Activated naive CD8-positive, alpha-beta T cell treated with anti-CD3 and anti-CD28 coated beads, Interleukin-2, amount 50 U/mL, for 24 hours (primary cell): ENCODE data around the gene DIS3L2.
"Not testable (repeated sequence)": the region's sequence is repeated elsewhere in the genome, so short reads cannot be mapped to it uniquely, and the experiment has no call there.

Experiments used
- ATAC-seq: fragments of 150-1000 bp; cut with Tn5 transposase; one replicate; pipeline ENCODE4 v1.10.0; 2021
- DNase-seq: peaks from one replicate; pipeline ENCODE4 v3.0.0; 2021
- H3K27ac Mint-ChIP-seq: one replicate; pipeline ENCODE4 v1.8.0; 2021; ENCODE audit warnings: mild to moderate bottlenecking, mixed read lengths
- H3K27me3 Mint-ChIP-seq: one replicate; pipeline ENCODE4 v1.8.0; 2021; ENCODE audit warnings: mixed read lengths
- H3K36me3 Mint-ChIP-seq: one replicate; pipeline ENCODE4 v1.8.0; 2021; ENCODE audit warnings: low read depth, mixed read lengths
- H3K4me1 Mint-ChIP-seq: one replicate; pipeline ENCODE4 v1.8.0; 2021; ENCODE audit warnings: mixed read lengths
- H3K4me3 Mint-ChIP-seq: one replicate; pipeline ENCODE4 v1.8.0; 2021; ENCODE audit warnings: mild to moderate bottlenecking, moderate library complexity, mixed read lengths
- H3K9me3 Mint-ChIP-seq: one replicate; pipeline ENCODE4 v1.8.0; 2021; ENCODE audit warnings: mixed read lengths

Gene DIS3L2

DNA sequence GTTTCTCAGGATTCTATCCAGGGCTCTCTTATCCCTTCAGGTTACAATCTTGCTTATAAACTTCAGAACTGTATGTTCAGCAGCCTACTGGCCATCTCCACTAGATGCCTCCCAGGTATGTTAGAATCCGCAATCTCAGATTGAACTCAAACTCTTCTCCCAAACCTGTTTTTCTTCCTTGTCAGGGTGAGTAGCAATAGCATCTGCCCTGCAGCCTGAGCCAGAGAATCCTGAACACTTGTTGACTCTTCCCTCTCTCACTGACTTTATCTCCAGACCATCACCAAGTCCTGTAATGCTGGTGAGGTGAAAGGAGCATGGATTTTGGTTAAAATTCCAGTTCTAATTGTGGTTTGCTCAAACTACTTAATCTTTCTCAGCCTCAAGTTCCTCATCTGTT lies 334.5 kb downstream of the DIS3L2 start:
- H3K9me3 Mint-ChIP-seq = no peaks in the 10 kb centered on the region
- no peak for ATAC-seq
- H3K4me1 Mint-ChIP-seq = peaks cover 25% of the 10 kb centered on the region
- H3K27me3 Mint-ChIP-seq = no peaks in the 10 kb centered on the region
- no peak overlapping the region for H3K27ac Mint-ChIP-seq
- H3K4me3 Mint-ChIP-seq = no peak overlapping the region
- peaks cover 8% of the 10 kb centered on the region for H3K36me3 Mint-ChIP-seq
- DNase-seq = no peak

DNA sequence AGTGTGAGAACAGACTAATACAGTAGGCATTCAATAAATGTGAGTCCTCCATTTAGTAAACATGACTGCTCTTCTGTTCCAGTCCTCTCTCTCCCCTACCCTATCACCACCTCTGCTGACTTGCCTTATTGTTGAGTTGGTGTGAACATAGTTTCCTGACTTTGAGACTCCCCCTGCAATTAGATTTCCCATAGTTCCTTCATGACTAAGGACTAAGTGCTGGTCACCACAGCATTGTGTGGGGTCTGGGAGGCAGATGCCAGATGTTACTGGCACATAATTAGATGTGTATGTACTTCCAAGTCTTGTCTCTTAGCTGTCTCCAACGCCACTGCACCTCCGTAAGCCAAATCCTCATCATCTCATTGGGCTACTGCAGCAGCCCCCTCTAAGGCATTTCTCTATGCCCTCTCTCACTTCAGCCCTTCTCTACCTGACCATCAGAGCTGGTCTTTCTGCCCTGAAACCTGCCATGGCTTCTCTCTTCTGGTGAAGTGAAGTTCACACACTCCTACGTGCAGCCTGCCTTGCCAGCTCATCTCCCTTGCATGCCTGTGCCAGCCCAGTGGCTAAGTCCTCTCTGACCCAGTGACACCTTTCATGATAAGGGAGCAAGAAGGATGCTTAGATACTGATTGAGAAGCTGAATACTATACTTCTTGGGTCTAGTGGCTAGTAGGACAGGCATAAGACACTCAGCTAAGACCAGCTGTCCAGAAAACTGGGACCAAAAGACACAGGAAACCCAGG lies 335.4 kb downstream of the DIS3L2 start:
- Mint-ChIP-seq H3K27ac (no peak overlapping the region), H3K27me3 (no peaks in the 10 kb centered on the region), H3K4me3 (no peak overlapping the region), H3K4me1 (peaks cover 25% of the 10 kb centered on the region), H3K9me3 (no peaks in the 10 kb centered on the region), H3K36me3 (peaks cover 12% of the 10 kb centered on the region)
- DNase-seq (no peak), ATAC-seq (no peak)

DNA sequence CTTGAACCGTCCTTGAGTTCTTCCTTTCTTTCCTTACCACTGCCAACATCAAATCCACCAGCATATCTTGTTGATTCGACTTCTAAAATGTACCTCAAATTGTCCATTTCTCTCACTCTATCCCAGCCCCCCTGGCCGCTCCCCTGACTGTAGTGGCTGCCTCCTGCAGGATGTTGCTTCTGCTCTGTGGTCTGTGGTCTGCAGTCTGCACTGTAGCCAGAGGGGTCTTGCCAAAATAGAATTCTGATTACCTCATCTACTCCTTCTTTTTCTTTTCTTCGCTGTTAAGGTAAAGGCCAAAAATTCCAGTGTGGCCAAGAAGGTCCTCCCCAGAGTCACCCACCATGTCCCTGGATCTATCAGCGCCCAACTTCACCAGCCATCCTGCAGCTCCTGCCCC lies 337.6 kb downstream of the DIS3L2 start:
- peak; percentile 53 for ATAC-seq
- DNase-seq = no peak
- no peak overlapping the region for H3K27ac Mint-ChIP-seq
- peaks cover 21% of the 10 kb centered on the region for H3K4me1 Mint-ChIP-seq
- no peaks in the 10 kb centered on the region for H3K9me3 Mint-ChIP-seq
- H3K27me3 Mint-ChIP-seq = no peaks in the 10 kb centered on the region
- H3K4me3 Mint-ChIP-seq = no peak overlapping the region
- peaks cover 16% of the 10 kb centered on the region for H3K36me3 Mint-ChIP-seq

DNA sequence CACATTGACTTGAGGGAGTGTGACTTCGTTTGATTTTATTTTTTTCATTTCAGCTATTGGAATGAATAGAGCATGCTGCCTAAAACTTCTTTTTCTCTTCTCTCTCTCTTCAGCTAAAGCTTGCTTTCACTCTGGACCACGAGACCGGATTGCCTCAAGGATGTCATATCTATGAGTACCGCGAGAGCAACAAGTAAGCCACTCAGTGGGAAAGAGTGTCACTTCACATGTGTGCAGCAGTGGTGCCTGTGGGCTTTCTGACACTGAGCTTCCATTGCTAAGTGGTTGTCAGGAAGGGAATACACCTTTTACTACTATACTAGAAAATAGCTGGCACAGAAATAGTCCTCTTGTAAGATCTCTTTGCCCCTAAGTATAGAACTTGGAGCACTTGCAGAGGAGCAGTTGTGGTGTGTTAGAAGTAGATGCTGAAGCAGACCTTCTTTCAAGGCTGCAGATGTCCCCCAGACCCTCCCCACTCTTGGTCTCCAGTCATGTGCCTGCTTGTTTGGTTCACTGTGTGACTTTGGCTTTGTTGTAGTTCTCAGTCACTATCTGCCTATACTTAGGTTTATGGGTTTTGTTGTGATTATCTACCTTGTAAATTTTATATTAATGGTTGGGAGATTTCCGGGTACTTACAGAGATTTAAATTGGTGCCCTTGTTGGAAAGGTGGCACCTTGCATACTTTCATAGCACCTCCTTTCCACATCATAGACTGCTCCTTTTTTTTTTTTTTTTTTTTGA lies 338.6 kb downstream of the DIS3L2 start:
- no peaks in the 10 kb centered on the region for H3K27me3 Mint-ChIP-seq
- ATAC-seq (peak; percentile 65), DNase-seq (no peak)
- H3K4me3 Mint-ChIP-seq = no peak overlapping the region
- H3K27ac Mint-ChIP-seq = no peak overlapping the region
- H3K36me3 Mint-ChIP-seq = peaks cover 20% of the 10 kb centered on the region
- H3K9me3 Mint-ChIP-seq = peaks cover 4% of the 10 kb centered on the region
- H3K4me1 Mint-ChIP-seq = peaks cover 21% of the 10 kb centered on the region

DNA sequence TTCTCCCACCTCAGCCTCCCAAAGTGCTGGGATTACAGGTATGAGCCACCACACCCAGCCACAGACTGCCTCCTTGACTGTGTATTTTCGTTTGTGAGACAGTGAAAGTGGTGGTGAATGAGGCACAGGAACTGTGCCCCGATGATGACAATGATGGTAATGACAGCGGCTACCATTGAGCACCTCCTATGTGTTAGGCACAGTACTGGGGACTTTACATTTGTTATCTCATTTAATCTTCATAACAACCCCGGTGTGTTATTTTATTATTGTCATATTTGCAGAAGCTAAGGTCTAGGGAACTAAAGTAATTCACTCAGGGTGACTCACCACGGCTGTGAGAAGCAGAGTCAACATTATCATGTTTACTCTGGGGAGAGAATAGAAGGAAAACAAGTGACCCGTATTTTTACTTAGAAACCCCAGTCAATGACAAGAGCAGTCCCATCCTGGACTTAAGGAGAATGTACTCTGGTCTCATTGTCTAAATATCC lies 339.4 kb downstream of the DIS3L2 start:
- Mint-ChIP-seq H3K9me3 (peaks cover 4% of the 10 kb centered on the region), H3K27me3 (no peaks in the 10 kb centered on the region), H3K4me1 (peaks cover 21% of the 10 kb centered on the region), H3K36me3 (peaks cover 23% of the 10 kb centered on the region), H3K27ac (no peak overlapping the region), H3K4me3 (no peak overlapping the region)
- DNase-seq = no peak
- ATAC-seq = no peak

DNA sequence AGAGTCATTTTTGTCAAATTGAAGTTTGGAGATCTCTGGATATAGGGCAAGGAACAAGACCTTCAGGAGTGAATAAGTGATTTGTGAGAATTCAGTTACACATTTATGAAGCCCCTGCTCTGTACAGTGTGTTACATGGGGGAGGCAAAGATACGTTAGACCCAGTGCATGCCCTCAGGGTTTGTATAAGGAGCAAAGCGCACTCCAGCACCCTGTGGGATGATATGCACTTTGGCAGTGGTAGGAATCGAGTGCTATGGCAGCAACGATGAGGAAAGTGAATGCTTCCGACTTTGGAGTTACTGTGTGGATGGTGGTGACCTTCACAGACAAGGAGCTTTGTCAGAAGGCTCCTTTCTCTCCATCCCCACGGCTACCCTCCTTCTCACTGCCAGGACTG lies 342.7 kb downstream of the DIS3L2 start:
- peaks cover 25% of the 10 kb centered on the region for H3K36me3 Mint-ChIP-seq
- peaks cover 4% of the 10 kb centered on the region for H3K9me3 Mint-ChIP-seq
- H3K27me3 Mint-ChIP-seq = no peaks in the 10 kb centered on the region
- peaks cover 33% of the 10 kb centered on the region for H3K4me1 Mint-ChIP-seq
- H3K27ac Mint-ChIP-seq = no peak overlapping the region
- no peak overlapping the region for H3K4me3 Mint-ChIP-seq
- DNase-seq (no peak), ATAC-seq (no peak)

DNA sequence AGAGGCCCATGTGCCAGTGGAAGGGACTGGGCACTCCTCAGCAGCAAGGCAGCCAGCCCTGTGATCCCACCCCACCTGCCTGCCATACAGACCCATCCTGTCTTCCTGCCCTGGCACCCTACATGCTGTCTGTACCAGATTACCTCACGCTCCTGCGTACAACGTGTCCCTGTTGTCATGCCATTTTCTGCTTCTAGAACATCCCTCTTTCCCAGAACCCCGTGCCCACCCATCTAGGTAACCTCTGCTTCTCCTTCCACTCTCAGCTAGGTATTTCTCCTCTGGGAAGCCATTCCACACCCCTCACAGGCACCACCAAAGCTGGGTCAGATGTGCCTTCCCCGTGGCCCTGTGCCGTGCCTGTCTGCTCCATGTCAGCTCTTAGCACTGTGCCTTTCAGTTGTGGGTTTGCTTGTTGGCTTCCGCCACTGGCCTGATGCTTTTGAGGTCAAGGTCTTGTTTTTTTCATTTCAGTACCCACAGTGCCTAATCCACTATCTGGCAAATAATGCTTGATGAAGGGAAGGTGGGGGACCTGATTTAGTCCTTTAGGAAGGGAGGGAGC lies 345.3 kb downstream of the DIS3L2 start:
- Mint-ChIP-seq H3K27ac (peak overlapping the region; percentile 66), H3K36me3 (peaks cover 17% of the 10 kb centered on the region), H3K27me3 (no peaks in the 10 kb centered on the region), H3K4me3 (no peak overlapping the region), H3K4me1 (peaks cover 46% of the 10 kb centered on the region), H3K9me3 (peaks cover 6% of the 10 kb centered on the region)
- no peak for ATAC-seq
- DNase-seq = no peak

DNA sequence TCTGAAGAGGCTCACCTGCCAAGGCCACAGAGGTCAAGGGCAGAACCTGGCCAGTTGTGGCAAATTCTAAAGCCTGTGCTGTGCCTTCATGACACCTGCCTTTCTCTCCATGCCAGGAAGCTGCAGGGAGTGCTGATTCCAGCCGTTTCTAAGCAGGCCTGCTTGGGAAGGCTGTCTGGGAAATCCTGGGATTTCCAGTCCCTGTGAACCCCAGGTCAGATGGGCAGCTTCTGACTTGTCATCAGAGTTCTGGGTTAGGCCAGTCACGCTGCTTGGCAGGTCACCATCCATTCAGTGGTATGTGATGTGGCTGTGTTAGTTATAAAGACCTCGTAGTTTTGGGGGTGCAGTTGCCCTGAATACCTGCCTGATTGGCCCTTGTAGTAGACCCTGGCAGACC lies 346.3 kb downstream of the DIS3L2 start:
- Mint-ChIP-seq H3K27me3 (no peaks in the 10 kb centered on the region), H3K4me1 (peaks cover 48% of the 10 kb centered on the region), H3K36me3 (peaks cover 25% of the 10 kb centered on the region), H3K4me3 (no peak overlapping the region), H3K9me3 (peaks cover 17% of the 10 kb centered on the region), H3K27ac (no peak overlapping the region)
- no peak for ATAC-seq
- no peak for DNase-seq

DNA sequence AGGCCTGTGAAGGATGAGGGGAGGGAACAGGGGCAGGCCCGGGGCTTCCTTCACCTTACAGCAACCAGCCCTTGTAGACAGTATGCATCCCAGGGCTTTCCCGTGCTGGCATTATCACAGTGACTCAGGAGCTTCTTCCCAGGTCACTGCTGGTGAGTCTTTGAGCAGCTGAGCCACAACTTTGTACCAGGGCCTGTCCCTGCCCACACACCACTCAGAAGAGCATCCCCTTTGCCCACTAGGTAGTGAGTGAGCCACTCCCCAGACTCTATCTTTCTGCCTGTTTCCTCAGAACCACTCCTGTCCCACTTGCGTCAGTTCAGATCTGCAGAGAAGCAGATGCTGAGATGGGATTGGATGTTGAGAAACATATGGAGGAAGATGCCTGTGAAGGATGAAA lies 347.5 kb downstream of the DIS3L2 start:
- peaks cover 32% of the 10 kb centered on the region for H3K36me3 Mint-ChIP-seq

DNA sequence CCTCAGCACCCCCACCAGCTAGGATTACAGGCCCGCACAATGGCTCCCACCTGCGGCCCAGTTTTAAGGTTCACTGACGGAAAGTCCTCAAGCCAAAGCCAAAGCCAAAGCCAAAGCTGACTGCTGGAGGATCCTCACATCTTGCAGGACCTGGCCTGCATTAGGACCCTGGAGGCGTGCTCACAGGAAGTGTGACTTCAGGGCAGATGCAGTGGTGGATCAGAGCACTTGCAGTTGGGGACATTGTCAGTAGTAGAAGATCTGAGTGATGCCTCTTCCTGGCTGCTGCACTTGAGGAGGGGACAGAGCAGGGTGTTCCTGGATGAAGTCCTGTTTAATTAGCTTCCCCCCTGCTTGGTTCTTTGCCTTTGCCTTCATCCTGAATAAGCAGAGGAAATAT lies 348.1 kb downstream of the DIS3L2 start:
- H3K27ac Mint-ChIP-seq = peak overlapping the region; percentile 61
- peaks cover 59% of the 10 kb centered on the region for H3K4me1 Mint-ChIP-seq
- no peak for DNase-seq
- no peak overlapping the region for H3K4me3 Mint-ChIP-seq
- peaks cover 34% of the 10 kb centered on the region for H3K36me3 Mint-ChIP-seq
- peak; percentile 54 for ATAC-seq
- no peaks in the 10 kb centered on the region for H3K27me3 Mint-ChIP-seq
- peaks cover 27% of the 10 kb centered on the region for H3K9me3 Mint-ChIP-seq

More for the DNA sequence above, 347.5 kb downstream of the DIS3L2 start:
- Mint-ChIP-seq H3K27ac (peak overlapping the region; percentile 61), H3K4me1 (peaks cover 53% of the 10 kb centered on the region), H3K27me3 (no peaks in the 10 kb centered on the region), H3K9me3 (peaks cover 26% of the 10 kb centered on the region), H3K4me3 (peak overlapping the region; percentile 2)
- ATAC-seq (peak; percentile 89), DNase-seq (no peak)

DNA sequence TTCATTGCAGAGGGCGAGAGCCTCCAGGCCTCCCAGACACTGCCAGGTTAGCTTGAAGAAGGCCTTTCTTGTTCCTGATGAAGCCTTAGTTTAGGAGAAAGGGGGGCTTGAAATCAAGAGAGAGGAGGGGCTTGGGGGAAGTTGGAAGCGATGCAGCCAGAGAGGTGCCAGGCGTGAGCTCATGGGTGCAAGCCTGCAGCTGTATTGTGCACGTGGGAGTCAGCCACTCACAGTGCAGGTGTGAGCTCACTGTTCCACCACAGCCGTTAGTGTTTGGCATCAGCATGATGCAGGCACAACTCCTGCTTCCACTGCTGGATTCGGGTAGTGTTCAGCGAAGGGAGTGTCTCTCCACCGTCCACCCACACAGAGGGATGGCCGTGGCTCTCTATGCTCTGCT lies 348.6 kb downstream of the DIS3L2 start:
- H3K4me1 Mint-ChIP-seq = peaks cover 64% of the 10 kb centered on the region
- H3K27me3 Mint-ChIP-seq = no peaks in the 10 kb centered on the region
- no peak overlapping the region for H3K4me3 Mint-ChIP-seq
- peaks cover 35% of the 10 kb centered on the region for H3K36me3 Mint-ChIP-seq
- peaks cover 27% of the 10 kb centered on the region for H3K9me3 Mint-ChIP-seq
- DNase-seq (no peak), ATAC-seq (peak; percentile 53)
- peak overlapping the region; percentile 61 for H3K27ac Mint-ChIP-seq

DNA sequence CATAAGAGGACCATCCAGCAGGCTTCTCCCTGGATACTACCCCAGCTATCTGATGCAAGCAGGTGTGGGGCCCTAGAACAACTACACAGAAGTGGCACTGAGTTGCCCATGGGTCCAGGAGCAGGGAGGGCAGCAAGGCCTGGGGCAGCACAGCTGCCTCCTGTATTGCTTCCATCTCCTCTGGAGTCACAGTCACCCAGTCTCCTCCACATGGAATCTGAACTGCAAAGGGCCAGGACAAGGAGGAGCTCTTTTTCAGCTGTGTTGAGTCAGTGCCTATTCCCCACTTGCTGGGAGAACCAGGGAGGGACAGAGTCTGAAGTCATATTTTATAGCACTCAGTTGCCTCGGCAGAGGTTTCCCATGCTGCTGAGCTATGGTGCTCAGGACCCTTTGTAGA lies 349.2 kb downstream of the DIS3L2 start:
- ATAC-seq (no peak), DNase-seq (no peak)
- peaks cover 70% of the 10 kb centered on the region for H3K4me1 Mint-ChIP-seq
- no peaks in the 10 kb centered on the region for H3K27me3 Mint-ChIP-seq
- peaks cover 37% of the 10 kb centered on the region for H3K36me3 Mint-ChIP-seq
- no peak overlapping the region for H3K4me3 Mint-ChIP-seq
- H3K9me3 Mint-ChIP-seq = peaks cover 27% of the 10 kb centered on the region
- peak overlapping the region; percentile 61 for H3K27ac Mint-ChIP-seq

DNA sequence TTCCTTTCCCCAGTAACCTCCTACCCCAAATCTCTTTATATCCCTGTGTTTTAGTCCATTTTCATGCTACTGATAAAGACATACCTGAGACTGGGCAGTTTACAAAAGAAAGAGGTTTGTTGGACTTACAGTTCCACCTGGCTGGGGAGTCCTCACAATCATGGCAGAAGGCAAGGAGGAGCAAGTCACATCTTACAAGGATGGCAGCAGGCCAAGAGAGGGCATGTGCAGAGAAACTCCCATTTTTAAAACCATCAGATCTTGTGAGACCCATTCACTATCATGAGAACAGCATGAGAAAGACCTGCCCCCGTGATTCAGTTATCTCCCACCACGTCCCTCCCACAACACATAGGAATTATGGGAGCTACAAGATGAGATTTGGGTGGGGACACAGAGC lies 352.1 kb downstream of the DIS3L2 start:
- H3K27me3 Mint-ChIP-seq, H3K27ac Mint-ChIP-seq, DNase-seq, H3K4me3 Mint-ChIP-seq, ATAC-seq: not testable (repeated sequence)
- peaks cover 30% of the 10 kb centered on the region for H3K36me3 Mint-ChIP-seq
- peaks cover 82% of the 10 kb centered on the region for H3K4me1 Mint-ChIP-seq
- peaks cover 27% of the 10 kb centered on the region for H3K9me3 Mint-ChIP-seq

DNA sequence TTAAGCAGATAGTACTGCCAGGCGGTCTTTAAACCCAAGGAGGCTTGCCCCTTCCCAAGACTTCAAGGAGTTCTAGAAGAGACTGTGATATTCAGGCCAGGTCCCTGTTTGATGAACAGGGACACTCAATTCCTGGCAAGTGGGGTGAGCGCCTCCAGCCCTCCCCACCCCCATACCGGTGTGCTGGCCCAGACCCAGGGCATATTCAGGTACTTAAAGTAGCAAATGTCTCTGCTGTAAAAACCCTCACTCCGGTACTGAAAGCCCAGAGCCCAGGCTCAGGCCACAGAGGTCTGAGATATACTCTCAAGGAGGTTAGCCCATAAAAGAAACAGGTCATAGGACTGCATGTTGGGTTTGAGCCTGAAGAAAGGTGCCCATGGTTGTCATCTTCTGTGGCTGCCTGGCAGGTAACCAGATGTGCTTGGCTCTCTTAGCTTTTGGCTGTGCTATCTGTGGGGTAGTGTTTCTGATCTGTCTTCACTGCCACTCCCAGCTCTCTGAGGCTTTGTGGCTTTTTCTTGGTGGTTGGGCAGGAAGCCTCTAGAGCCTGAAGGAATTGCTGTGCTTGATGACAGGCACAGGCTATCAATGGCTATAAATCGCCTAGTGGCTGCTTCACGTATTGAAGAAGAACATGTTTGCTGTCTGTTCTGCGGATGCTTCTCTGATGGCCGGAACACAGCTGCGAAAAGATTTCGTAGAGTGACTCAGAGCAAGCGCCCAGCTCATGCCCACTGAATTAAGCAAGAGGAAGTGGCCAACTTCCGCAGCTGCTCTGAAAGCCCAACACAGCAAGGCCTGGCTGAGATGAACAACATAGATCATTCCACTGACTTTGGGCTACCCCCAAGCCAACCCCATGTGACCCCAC lies 353.8 kb downstream of the DIS3L2 start:
- Mint-ChIP-seq H3K4me3 (peak overlapping the region; percentile 62), H3K36me3 (peaks cover 30% of the 10 kb centered on the region), H3K9me3 (peaks cover 27% of the 10 kb centered on the region), H3K27ac (peak overlapping the region; percentile 93), H3K4me1 (peaks cover 82% of the 10 kb centered on the region), H3K27me3 (no peaks in the 10 kb centered on the region)
- ATAC-seq (peak; percentile 91), DNase-seq (peak; percentile 70)
